ENCODE measurements around the gene NIP7.

DNA sequence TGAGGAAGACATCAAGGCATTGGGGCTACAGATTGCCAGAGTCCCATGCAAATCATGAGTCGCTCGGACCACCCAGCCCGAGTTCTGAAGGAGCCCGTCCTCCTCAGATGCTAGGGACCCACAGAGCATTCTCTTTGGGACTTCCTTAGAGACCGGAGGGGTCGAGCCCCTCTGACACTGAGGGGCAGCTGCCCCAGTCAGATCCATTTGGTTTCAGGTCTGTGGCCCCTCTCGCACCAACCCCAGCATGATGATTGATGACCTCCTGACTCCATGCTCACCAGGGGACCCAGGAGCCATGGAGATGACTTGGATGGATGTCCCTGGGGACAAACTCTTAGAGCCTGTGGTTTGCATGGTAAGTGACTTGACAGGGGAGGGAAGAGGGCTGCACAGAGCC is 17.2 kb upstream of the NIP7 start:
- no peak for TF ChIP-seq YY1 (IDR thresholded peaks at IDR 0.05; ENCODE audit: low read depth, low read length)
- no peak for TF ChIP-seq E2F6 (IDR thresholded peaks at IDR 0.05)
- TF ChIP-seq, protein P1, sequence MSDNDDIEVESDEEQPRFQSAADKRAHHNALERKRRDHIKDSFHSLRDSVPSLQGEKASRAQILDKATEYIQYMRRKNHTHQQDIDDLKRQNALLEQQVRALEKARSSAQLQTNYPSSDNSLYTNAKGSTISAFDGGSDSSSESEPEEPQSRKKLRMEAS (IDR thresholded peaks at IDR 0.05): no peak
- no peak for TF ChIP-seq EP300 (IDR thresholded peaks at IDR 0.05; ENCODE audit: borderline replicate concordance in 1 of 2, low read depth in 2 of 2, low read length in 2 of 2)
- TF ChIP-seq CTCF (IDR thresholded peaks at IDR 0.05; ENCODE audit: control extremely low read depth in 1 of 3, insufficient read depth in 1 of 3, low read depth in 1 of 3, low read length in 3 of 3): no peak
- TF ChIP-seq ZNF274 (IDR thresholded peaks at IDR 0.05; ENCODE audit: borderline replicate concordance, extremely low read depth, low read length): no peak
- TF ChIP-seq TCF12 (IDR thresholded peaks at IDR 0.05; ENCODE audit: low read depth, low read length): no peak
- TF ChIP-seq POLR2A (IDR thresholded peaks at IDR 0.05; ENCODE audit: control extremely low read depth in 1 of 2, low read depth in 2 of 2, low read length in 2 of 2): no peak
- no peak for TF ChIP-seq CEBPB (IDR thresholded peaks at IDR 0.05; ENCODE audit: low read depth, low read length)
- no peak for TF ChIP-seq JUN (IDR thresholded peaks at IDR 0.05; ENCODE audit: low read depth, low read length)
- TF ChIP-seq EZH2 (IDR thresholded peaks at IDR 0.05; ENCODE audit: low read depth, low read length, severe bottlenecking): no peak
- no peak for TF ChIP-seq SP2 (IDR thresholded peaks at IDR 0.05; ENCODE audit: low read length)
- TF ChIP-seq SRF (IDR thresholded peaks at IDR 0.05; ENCODE audit: low read depth, low read length): no peak
